GM19240 (cell line): ENCODE results near the gene METTL25.
"Not testable (repeated sequence)": the region's sequence is repeated elsewhere in the genome, so short reads cannot be mapped to it uniquely, and the experiment has no call there.

Experiments
- DNase-seq: peaks from one replicate; pipeline ENCODE4 v3.0.0; 2011; ENCODE audit warnings: low spot score; ENCODE audit not compliant: insufficient read length

The METTL25 gene

DNA sequence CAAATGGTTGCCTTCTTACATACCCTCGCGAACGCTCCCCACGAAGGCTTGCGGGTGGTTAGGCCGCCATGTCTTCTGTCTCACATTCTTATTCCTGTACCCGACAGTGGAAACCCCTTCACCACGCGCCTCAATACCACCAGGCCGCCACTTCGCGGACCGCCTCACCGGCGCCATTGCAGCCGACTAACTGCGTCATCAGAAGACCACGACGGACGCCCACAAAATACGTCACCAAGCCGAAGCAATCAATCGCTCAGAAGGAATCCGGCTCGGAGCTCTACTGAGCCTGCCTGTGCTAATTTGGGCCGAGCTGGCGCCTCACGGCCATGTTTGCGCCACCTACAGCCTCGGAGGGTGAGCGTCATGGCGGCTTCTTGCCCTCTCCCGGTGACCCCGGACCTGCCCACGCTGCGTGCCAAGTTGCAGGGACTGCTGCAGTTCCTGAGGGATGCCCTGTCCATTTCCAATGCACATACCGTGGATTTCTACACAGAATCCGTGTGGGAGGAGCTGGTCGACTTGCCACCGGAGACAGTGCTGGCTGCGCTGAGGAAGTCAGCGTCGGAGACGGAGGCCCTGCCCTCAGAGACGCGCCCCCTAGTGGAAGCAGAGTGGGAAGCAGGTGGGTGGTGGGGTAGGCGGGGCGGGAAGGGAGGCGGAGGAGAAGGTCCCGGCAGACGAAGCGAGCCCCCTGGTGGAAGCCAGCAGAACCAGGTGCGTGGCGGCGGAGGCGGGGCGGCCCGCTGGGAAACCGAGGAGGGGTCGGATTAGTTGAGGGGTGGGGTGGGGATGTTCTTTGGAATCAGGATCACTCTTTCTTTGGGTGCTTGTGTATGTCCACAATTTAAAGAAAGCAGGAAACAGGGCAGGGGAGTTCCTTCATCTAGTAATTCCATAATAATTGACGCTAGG lies at the start of gene METTL25, which contains the start of gene CCDC59:
METTL25 (plus strand) TSS at position 330 of the 915 bp plus-strand sequence; CDS start at position 367, 37 bp downstream.
CCDC59 (minus strand) TSS at position 188 of the 915 bp plus-strand sequence; CDS start at position 177, 11 bp downstream.
- peak; percentile 77 for DNase-seq

GRCh38 chr12:82314406-82314892 lies 43.9 kb upstream of the METTL25 start:
- DNase-seq, result no peak

- no peak for DNase-seq
Observed at GRCh38 chr12:82319276-82319675, 39.1 kb upstream of the METTL25 start.

GRCh38 chr12:82325540-82326336 lies 32.6 kb upstream of the METTL25 start:
- no peak for DNase-seq

DNA sequence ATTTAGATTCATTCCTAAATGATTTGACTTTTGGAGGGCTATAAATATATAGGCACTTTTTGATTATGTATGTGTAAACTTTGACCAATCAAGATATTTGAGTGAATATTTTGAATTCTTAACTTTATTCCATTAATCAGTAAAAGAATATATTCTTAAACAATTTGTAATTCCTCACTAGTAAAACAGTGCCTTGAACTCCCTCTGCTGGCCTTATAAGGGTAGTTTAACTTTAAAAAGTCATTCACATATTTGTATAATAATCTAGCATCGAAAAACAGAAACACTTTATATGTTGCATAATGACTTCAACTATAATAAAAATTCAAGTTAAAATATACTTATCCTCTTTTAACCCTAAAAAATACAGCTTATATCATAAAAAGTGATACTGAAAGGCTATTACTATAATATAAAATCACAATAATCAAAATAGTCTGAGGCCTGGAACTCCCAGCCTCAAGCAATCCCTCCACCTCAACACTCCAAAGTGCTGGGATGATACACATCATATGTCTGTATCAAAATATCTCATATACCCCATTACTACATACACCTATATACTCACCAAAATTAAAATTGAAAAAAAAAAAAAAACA lies 31.3 kb upstream of the METTL25 start:
- DNase-seq, result no peak

- DNase-seq, result no peak
Observed at GRCh38 chr12:82327861-82328260, 30.5 kb upstream of the METTL25 start.

GRCh38 chr12:82329508-82329907 lies 28.8 kb upstream of the METTL25 start:
- DNase-seq, result no peak

- DNase-seq, result no peak
Observed at GRCh38 chr12:82350161-82350560, 8.2 kb upstream of the METTL25 start.

GRCh38 chr12:82351390-82351789 lies 6.9 kb upstream of the METTL25 start:
- no peak for DNase-seq

DNA sequence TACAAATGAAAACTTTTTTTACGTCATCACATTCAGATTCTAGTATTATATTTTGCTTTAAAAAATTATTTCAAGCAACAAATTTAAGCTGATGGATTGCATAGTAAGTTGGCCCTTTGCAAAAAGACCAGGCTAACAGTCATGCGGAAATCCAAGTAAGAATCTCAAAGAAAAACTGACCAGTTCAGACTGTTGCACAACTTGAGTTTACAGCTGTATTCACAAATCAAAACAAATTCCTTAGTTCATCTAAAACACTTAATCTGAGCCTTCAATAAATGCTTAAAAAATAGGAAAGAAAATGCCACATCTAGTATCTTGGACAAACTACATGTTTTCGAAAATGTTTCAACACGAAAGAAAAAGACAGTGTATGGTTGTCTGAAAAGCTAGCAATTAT lies 989 bp upstream of the METTL25 start:
- DNase-seq, result no peak

GRCh38 chr12:82357845-82358199 lies 507 bp upstream of the METTL25 start:
- DNase-seq, result no peak

GRCh38 chr12:82359115-82359478 lies 768 bp downstream of the METTL25 start:
- DNase-seq, result no peak

GRCh38 chr12:82360834-82361233 lies 2.5 kb downstream of the METTL25 start:
- DNase-seq, result not testable (repeated sequence)

GRCh38 chr12:82361461-82361915 lies 3.2 kb downstream of the METTL25 start:
- no peak for DNase-seq

DNA sequence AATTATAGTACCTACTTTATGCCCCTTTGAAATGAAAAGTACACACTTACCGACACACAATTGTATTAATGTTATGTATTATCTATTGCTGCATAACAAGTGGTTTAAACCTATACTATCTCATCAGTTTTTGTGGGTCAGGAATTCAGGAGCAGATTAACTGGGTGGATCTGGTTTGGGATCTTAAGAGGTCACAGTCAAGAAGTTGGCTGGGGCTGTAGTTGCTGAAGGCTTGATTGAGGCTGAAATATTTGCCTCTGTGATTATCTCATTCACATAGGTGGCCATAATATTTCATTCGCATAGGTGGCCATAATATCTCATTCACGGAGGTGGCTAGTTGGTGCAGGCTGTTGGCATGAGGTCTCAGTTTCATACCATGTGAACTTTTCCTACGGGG lies 5.7 kb downstream of the METTL25 start:
- DNase-seq, result no peak

GRCh38 chr12:82366197-82366596 lies 7.9 kb downstream of the METTL25 start:
- DNase-seq, result no peak

- no peak for DNase-seq
Observed at GRCh38 chr12:82375201-82375600, 16.9 kb downstream of the METTL25 start.

GRCh38 chr12:82378997-82379396 lies 20.7 kb downstream of the METTL25 start:
- DNase-seq, result no peak

DNA sequence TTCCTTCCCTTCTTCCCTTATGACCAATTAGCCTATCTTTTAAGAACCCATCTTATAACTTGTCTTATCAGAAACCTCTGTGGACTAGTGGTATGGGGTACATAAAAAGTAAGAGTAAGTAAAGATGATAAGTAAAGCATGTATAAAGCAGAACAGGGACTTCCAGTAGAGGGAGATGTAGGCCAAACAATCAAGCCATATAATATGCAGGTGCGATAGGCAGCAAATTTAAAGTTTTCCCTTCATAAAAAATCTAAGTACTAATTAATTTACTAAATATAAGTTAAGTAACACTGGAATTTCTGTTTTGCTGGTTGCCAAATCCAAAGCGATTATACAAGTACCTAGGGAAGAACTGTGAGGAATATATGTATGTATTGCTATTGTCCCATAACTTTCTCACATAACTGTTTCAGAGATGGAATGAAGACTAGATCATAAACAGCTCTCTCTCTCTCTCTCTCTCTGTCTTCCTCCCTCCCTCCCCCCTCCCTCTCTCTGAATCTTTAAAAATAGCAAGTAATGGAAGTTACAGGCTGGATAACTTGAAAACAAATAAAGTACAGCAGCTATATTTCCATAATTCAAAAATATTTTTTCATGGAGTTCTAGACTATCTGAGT lies 25.7 kb downstream of the METTL25 start:
- DNase-seq, result no peak

GRCh38 chr12:82398879-82399278 lies 40.5 kb downstream of the METTL25 start:
- DNase-seq, result no peak

GRCh38 chr12:82400819-82401218 lies 42.5 kb downstream of the METTL25 start:
- no peak for DNase-seq
